Measurements from ENCODE around the gene MYO1A. TPM values are rescaled to one million over a fixed set of nuclear protein-coding genes. Genes with fewer than 3 reads are reported as not detected.

The MYO1A gene
- total RNA-seq, 4 donors from 2014 or later: 0.38 to 0.48 TPM; not detected in 2

DNA sequence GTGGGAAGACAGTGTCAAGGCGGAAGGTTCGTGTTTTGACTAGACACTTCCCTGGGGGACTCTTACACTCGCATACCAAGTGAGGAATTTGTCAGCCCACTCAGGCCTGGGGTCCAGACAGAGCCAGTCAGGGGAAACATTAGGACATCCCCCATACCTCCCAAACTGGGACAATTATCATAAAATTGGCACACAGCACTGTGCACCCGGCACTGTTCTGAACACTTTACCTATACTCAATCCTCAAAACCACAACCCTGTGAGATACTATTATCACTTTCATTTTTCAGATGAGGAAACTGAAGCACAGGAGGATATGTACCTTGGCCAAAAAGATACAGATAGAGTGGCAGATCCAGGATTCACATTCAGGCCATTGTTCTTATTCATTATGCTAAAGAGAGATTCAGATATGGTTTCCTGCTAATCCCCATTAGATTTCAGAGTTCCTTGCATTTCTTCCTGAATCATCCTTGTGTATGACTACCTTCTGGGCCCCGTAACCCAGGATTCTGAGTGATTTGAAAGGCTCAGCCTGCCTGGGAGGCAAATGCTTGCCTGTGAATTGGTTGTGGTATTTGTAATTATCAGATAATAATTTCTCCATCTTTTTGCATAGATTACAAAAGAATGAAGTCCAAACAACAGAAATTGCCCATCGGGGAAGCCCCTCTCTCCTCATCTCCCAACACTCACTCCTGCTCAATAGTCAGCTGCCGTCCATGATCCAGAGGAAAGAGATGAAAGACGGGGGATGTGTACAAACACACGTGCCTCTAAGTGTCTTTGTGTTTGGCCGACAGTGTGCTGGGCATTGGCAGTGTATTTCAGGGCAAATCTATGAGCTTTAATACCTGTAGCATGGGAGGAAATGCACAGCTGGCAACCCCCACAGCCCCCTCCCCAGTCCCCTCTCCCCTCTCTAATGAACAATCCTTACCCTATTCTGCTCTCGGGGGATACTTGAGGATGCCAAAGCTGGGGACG, 38.2 kb downstream of the MYO1A start:
- no peak for TF ChIP-seq CTCF (IDR thresholded peaks at IDR 0.05)
- TF ChIP-seq POLR2A (IDR thresholded peaks at IDR 0.05): no peak
- no peak for DNase-seq
- intact Hi-C loops (cut with DNase I): no loop called here
- Histone ChIP-seq H3K27me3 (peaks cover 0 to 34% (median 0%) of the 10 kb centered on the region in 4 donors), H3K4me1 (peaks cover 3 to 12% (median 6%) of the 10 kb centered on the region in 3 donors), H3K36me3 (no peaks in the 10 kb centered on the region), H3K4me3 (no peak overlapping the region), H3K9me3 (no peaks in the 10 kb centered on the region), H3K27ac (no peak overlapping the region)
- WGBS, 2 donors: 53 to 62% methylated on average over 11 to 12 of the region's 12 CpGs

- DNase-seq: no peak
- Histone ChIP-seq H3K36me3 (no peaks in the 10 kb centered on the region), H3K4me3 (no peak overlapping the region), H3K4me1 (peaks cover 6 to 16% (median 6%) of the 10 kb centered on the region in 3 donors), H3K27ac (no peak overlapping the region), H3K9me3 (no peaks in the 10 kb centered on the region), H3K27me3 (peaks cover 0 to 25% (median 0%) of the 10 kb centered on the region in 4 donors)
- TF ChIP-seq CTCF (IDR thresholded peaks at IDR 0.05) (no peak), POLR2A (IDR thresholded peaks at IDR 0.05) (no peak)
- intact Hi-C loops (cut with DNase I): no loop called here
- whole genome bisulfite sequencing, 2 donors: 89 to 94% methylated on average over 4 of the region's 4 CpGs
Observed at GRCh38 chr12:57010627-57011247, 39.2 kb downstream of the MYO1A start.

- intact Hi-C loops (cut with DNase I): loop anchor here (5.0 kb wide), 1 partner anchor 52 kb away; no protein-coding TSS in a partner anchor
- no peak overlapping the region for H3K27ac ChIP-seq
- 89% methylated on average over 5 of the region's 5 CpGs for WGBS, 2 donors
- H3K4me1 ChIP-seq: peaks cover 12 to 23% (median 13%) of the 10 kb centered on the region in 3 donors
- no peaks in the 10 kb centered on the region for H3K36me3 ChIP-seq
- peaks cover 0 to 18% (median 0%) of the 10 kb centered on the region in 4 donors for H3K27me3 ChIP-seq
- DNase-seq: no peak
- no peaks in the 10 kb centered on the region for H3K9me3 ChIP-seq
- no peak overlapping the region for H3K4me3 ChIP-seq
- TF ChIP-seq CTCF (IDR thresholded peaks at IDR 0.05) (no peak), POLR2A (IDR thresholded peaks at IDR 0.05) (no peak)
Observed at GRCh38 chr12:57009949-57010626, 39.8 kb downstream of the MYO1A start.

DNA sequence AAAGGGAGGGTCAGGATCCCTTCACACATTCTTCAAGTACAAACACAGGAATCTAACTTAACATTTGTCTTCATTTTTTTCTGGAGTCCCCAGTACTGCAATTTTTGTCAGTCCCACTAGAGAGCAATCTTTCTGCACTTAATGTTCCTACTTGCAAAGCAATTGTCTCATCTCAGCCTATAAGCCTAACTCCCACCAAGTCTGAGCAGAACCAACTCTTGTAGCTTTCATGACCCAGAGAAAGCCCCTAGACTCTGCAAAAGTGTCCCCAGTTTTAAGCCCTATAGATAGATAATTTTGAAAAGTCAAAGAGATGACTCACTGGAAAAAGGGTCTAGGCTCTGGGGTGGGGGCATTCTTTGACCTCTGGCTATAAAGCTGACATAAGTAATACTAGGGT, 41.8 kb downstream of the MYO1A start:
- DNase-seq: no peak
- Histone ChIP-seq H3K4me3 (no peak overlapping the region), H3K4me1 (peaks cover 12 to 33% (median 13%) of the 10 kb centered on the region in 3 donors), H3K9me3 (no peaks in the 10 kb centered on the region), H3K27ac (peak overlapping the region in 1 of 4 donors; percentile 21), H3K27me3 (no peaks in the 10 kb centered on the region), H3K36me3 (peaks cover 9 to 16% (median 10%) of the 10 kb centered on the region in 3 donors)
- no peak for TF ChIP-seq POLR2A (IDR thresholded peaks at IDR 0.05)
- TF ChIP-seq CTCF (IDR thresholded peaks at IDR 0.05): peak in 5 of 6 experiments; percentile 44 to 72 (median 61)
- intact Hi-C loops (cut with DNase I): loop anchor here (5.0 kb wide), 1 partner anchor 54 kb away; no protein-coding TSS in a partner anchor
